GM12892 (cell line): Measurements from ENCODE around the gene PKIB.

ENCODE experiments used
- POLR2A ChIP-seq: IDR thresholded peaks from 2 replicates; pipeline ENCODE4 v1.6.1; 2011; ENCODE audit warnings: low read depth, low read length, control low read depth
- POLR2AphosphoS5 ChIP-seq: IDR thresholded peaks from 2 replicates; pipeline ENCODE4 v1.6.1; 2011; ENCODE audit warnings: low read depth, low read length, control low read depth
- TAF1 ChIP-seq: IDR thresholded peaks from 2 replicates; pipeline ENCODE4 v1.6.1; 2011; ENCODE audit warnings: low read depth, mild to moderate bottlenecking, control low read depth, low read length, borderline replicate concordance

DNA sequence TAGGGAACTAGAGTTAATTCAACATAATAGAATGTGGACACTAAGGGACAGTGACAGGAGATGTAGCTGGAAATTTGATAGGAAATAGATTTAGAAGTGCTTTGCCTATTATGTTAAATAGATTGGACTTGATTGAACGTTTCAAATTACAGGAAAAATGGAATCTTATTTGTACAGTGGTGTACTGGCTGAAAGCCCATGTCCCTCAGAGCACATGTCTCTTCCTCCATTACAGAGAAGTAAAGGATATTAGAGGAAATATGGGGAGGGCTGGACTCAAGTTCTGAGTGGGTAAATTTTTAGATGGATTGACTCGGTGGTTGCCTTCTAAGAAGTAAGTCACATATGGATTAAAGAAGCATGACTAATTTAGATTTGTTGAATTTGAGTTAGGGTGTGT, 11.4 kb downstream of the PKIB start:
- TF ChIP-seq TAF1 (no peak), POLR2A (no peak), POLR2AphosphoS5 (no peak)
